Choroid plexus epithelial cell (primary cell): ENCODE results near the gene UBE2D2.
"Not testable (repeated sequence)": the region's sequence is repeated elsewhere in the genome, so short reads cannot be mapped to it uniquely, and the experiment has no call there.

Experiments
- DNase-seq: peaks from one replicate; pipeline ENCODE4 v3.0.0-alpha.2; 2010; ENCODE audit warnings: low read depth
- H3K4me3 ChIP-seq: 2 replicates; pipeline ENCODE4 v1.5.1; 2011; ENCODE audit warnings: low read depth, mild to moderate bottlenecking, control low read depth, low read length, moderate library complexity
- CTCF ChIP-seq: conservative IDR thresholded peaks from 2 replicates; pipeline ENCODE4 v1.5.1; 2011; ENCODE audit warnings: low read depth, mild to moderate bottlenecking, control low read depth, inconsistent platforms, low read length, moderate library complexity

UBE2D2 gene

GRCh38 chr5:139597134-139597533, 36.0 kb downstream of the UBE2D2 start:
- no peak for DNase-seq
- no peak for TF ChIP-seq CTCF
- no peak overlapping the region for H3K4me3 ChIP-seq

- not testable (repeated sequence) for H3K4me3 ChIP-seq, DNase-seq
Measured at GRCh38 chr5:139598601-139598965, 37.4 kb downstream of the UBE2D2 start.

GRCh38 chr5:139600336-139600949, 39.3 kb downstream of the UBE2D2 start:
- peak; percentile 77 for DNase-seq
- TF ChIP-seq CTCF, result no peak
- H3K4me3 ChIP-seq, result no peak overlapping the region

GRCh38 chr5:139601429-139601828, 40.3 kb downstream of the UBE2D2 start:
- H3K4me3 ChIP-seq, result no peak overlapping the region
- TF ChIP-seq CTCF, result no peak
- no peak for DNase-seq

GRCh38 chr5:139601948-139602347, 40.8 kb downstream of the UBE2D2 start:
- DNase-seq, H3K4me3 ChIP-seq: not testable (repeated sequence)

GRCh38 chr5:139605887-139606286, 44.7 kb downstream of the UBE2D2 start:
- H3K4me3 ChIP-seq, result no peak overlapping the region
- no peak for DNase-seq
- no peak for TF ChIP-seq CTCF

- DNase-seq, result no peak
- TF ChIP-seq CTCF, result no peak
- no peak overlapping the region for H3K4me3 ChIP-seq
Measured at GRCh38 chr5:139611703-139612584, 50.8 kb downstream of the UBE2D2 start.

GRCh38 chr5:139619861-139620260, 58.7 kb downstream of the UBE2D2 start:
- no peak overlapping the region for H3K4me3 ChIP-seq
- TF ChIP-seq CTCF, result no peak
- no peak for DNase-seq

GRCh38 chr5:139625398-139625797, 64.3 kb downstream of the UBE2D2 start:
- DNase-seq, result not testable (repeated sequence)

More at GRCh38 chr5:139625398-139625797, 64.3 kb downstream of the UBE2D2 start:
- not testable (repeated sequence) for H3K4me3 ChIP-seq
